ENCODE measurements around the gene SLC8A3.

The SLC8A3 gene

GRCh38 chr14:70029296-70030132, 159.2 kb downstream of the SLC8A3 start:
- no peak overlapping the region for H3K4me3 ChIP-seq (ENCODE audit: low read depth, low read length)

DNA sequence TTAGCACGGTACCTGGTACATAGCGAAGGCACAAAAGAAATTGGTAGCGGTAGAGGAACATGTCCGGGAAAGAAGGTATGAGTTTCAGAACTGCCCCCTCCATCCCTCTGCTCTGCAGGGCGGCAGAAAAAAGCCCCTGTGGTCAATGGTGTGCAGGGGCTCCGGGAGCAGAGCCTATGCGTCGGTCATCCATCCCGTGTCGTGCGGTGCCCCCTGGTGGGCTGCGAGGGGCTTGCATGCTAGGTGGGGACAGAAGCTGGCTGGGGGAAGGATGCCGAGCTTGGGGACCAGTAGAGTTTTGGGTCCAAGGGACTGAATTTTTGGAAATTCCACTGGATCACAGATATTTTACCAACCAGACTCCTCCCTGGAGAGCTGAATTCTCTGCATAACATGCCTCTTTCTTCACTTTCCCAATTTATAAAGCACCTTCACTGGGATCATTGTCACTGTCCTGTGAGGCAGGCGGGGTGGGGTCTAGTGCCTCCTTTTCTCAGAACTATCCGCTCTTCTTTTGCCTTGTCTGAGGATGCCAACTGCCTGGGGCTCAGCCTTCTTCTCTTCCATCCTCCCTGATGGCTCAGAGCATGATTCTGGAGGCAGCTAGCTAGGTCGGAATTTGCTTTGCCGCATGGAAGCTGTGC, 160.8 kb downstream of the SLC8A3 start:
- no peak overlapping the region for H3K4me3 ChIP-seq (ENCODE audit: low read depth, low read length)

DNA sequence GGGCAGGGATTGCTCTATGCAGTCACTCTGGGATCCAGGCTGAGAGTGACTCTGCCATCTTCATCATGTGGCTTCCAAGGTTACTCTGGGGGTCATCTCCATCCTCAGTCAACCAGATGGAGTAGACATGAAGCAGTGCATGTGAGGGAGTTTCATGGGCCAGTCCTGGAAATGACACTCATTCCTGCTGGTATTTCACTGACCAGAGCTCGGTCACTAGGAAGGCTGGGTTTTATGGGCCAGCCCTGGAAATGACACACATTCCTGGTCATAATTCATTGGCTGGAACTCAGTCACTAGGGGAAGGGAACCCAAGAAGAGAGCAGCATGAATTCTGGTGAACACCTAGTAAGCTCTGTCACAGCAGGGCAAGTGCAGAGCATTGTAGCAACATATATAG, 164.9 kb downstream of the SLC8A3 start:
- no peak overlapping the region for H3K4me3 ChIP-seq (ENCODE audit: low read depth, low read length)

GRCh38 chr14:70022771-70023445, 165.8 kb downstream of the SLC8A3 start:
- H3K4me3 ChIP-seq (ENCODE audit: low read depth, low read length), result no peak overlapping the region

DNA sequence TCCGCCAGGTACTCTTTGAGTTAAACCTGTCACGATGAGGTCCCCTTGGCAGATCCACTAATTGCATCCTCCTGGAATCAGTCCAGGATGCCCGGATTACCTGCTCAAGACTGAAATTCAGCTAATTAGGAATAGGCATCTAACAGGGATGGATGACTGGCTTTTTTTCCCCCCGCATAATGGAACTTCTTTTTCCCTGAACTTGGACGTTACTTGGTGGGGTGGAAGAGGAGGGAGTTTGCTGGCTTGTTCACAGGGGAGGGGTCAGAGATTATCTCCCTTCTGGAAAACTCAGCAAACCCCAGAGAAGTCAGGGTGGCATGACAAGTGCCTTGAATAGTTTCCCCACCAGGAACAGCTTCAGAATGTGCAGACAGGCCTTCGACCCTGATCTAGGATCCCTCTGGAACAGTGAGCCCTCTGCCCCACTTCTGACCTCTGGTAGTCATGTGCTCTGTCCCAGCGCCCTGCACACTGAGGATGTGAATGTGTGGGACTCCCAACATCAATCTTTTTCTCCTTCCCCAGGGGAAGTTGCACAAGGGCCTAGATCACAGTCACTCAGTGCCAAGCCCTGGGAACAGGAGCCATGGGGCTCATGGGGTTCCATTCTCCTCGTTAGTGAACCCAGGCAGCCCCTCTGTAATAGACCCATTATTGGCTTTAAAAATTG, 167.1 kb downstream of the SLC8A3 start:
- no peak overlapping the region for H3K4me3 ChIP-seq (ENCODE audit: low read depth, low read length)

DNA sequence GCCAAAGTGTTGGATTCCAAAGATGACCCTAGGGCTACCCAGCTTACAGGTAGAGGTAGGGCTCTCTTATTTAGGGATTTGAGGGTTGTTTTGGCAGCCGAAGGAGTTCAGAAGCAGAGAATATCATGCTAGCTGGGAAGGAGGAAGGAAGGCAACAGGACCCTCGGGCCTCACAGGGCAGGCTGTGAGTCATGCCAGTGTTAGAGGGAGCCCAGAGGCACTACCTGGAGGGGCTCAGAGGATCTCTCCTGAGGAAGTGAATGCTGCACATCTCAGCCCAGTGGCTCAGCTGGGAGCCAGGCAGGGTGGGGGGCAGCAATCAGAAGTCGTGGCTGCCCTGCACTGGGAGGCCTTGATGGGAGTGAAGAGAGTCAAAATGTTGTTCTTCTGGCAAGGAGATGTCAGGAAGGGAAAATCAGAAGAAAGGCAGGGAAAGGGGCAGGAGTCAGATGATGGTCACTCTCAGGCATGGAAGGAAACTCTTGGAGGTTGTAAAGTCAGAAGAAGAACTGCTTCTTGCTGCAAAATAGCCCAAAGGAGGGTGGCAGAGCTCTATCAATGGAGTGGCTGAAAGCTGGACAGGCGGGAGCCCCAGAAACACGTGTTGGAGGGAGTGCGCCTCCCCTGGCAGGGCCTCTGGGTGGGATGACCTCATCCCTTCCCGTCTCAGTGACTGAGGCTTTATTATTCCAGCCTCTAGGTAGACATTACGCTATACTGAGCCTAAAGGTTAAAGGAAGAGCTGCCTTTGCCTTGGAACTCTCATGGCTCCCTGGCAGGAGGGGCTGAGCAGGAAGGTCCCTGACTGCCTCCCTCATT, 168.2 kb downstream of the SLC8A3 start:
- H3K4me3 ChIP-seq (ENCODE audit: low read depth, low read length), result no peak overlapping the region

DNA sequence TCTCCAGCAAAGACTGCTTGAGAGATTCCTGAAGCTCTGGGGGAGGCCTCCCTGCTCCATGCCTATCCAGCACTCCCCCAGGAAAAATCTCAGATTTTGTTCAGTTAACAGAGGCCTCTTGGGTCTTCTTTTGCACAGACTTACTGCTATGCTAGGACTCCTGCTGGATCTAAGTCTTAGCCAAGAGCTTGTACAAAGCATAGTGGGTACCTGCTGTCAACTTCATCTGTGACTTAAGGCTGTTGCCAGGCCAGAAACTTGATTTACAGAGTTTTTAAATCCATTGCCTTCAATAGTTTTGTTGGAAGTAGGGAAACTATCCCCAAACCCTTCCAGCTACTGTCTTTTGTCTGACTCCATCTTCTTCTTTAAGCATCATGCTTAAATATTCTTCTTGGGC, 169.1 kb downstream of the SLC8A3 start:
- no peak overlapping the region for H3K4me3 ChIP-seq (ENCODE audit: low read depth, low read length)

DNA sequence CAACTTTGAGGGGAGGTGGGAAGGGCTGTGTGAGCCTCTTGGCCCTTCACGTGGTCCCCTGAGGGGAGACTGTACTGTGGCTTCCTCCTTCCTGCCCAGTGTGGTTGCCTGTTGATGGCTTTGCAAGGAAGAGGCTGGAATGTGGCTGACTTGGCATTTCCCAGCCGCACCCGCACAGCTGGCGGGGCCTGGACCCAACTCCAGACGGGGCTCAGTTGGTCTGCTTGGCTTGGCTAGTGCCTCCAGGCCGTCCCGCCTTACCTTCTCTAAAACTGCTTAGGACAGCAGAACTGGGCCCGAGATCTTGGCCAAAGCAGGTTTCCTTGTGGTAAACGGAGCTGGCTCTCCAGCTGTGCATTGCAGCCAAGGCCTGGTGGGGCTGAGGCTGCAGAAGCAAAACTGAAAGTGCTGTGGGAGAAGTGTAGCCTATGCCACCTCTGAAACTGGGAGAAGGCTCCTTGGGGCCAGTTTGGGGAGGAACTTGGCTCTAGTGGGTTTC, 170.0 kb downstream of the SLC8A3 start:
- H3K4me3 ChIP-seq (ENCODE audit: low read depth, low read length), result no peak overlapping the region

DNA sequence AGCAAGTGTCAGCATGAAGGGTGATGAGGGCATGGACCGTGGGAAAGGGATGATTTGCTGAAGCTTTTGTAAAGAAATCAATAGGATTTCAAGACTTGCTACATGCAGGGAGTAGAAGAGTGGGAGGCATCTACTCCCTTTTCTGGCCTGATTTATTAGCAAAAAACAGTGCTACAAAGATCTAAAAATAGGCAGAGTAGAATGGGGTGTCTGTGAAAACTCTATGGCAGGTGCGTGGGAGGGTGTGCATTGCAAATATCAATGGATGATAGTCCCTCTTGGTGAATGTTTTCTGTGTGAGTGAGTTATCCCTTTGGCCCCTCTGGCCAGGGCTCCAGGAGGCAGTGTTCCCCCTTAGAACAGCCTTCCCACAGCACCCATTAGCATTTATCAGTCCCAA, 170.5 kb downstream of the SLC8A3 start:
- H3K4me3 ChIP-seq (ENCODE audit: low read depth, low read length), result no peak overlapping the region

DNA sequence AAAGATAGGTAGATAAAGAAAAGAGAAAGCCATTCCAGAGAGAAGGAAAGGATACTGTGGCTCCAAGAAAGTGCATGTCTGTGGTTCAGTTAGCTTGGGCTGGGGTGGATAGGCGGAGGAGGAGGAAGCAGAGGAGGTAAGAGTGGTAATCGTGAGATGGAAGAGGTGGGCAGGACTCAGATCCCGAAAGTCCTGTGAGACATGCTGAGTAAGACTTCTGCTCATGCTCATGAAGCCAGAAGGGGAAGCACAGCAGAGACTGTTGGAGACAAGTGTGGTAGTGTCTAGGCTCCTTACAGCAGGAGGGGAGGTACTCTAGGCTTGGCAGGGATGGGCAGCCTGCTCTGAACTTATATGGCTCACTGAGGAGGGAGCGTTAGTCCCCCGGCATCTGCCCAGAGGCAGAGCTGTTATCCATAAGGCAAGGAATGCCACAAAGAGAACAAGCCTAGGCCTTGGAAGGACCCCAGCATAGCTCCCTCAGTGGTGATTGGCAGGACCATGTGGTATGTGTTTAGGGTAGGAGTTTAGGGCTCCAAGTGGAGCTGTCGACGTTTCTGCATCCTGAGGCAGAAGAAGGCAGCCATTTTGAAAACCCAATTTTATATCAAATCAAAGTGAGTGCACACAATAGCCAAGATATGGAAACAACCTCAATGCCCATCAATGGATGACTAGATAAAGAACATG, 174.2 kb downstream of the SLC8A3 start:
- no peak overlapping the region for H3K4me3 ChIP-seq (ENCODE audit: low read depth, low read length)

DNA sequence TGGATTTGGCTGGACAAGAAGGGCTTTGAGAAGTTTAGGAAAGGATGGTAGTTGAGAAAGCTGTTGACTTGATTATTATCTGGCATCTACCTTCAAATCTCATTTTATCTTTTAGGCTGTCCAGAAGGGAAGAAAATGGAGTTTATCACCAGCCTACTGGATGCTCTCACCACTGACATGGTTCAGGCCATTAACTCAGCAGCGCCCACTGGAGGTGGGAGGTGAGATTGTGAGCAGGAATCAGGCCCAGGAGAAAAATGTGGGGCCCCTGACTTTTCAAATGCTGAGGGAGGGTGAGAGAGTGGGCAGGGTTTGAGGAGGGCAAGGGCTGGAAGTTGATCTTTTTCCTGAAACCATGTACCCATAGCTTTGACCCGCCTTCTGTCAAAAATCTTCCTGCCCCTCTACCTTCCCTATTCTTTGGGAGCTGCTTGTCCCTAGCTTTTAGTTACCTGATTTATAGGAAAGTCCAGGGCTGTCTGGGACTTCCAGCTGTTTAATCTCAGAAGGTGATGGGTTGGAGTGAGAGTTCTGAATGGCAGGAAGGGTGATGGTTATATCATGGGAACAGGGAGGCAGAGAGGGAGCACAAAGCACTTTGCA, 175.4 kb downstream of the SLC8A3 start:
- H3K4me3 ChIP-seq (ENCODE audit: low read depth, low read length), result no peak overlapping the region

GRCh38 chr14:70011708-70012107, 177.0 kb downstream of the SLC8A3 start:
- no peak overlapping the region for H3K4me3 ChIP-seq (ENCODE audit: low read depth, low read length)

GRCh38 chr14:70011098-70011497, 177.7 kb downstream of the SLC8A3 start:
- H3K4me3 ChIP-seq (ENCODE audit: low read depth, low read length), result no peak overlapping the region

- no peak overlapping the region for H3K4me3 ChIP-seq (ENCODE audit: low read depth, low read length)
Measured at GRCh38 chr14:70009961-70010360, 178.8 kb downstream of the SLC8A3 start.

GRCh38 chr14:70008284-70009262, 180.2 kb downstream of the SLC8A3 start:
- no peak overlapping the region for H3K4me3 ChIP-seq (ENCODE audit: low read depth, low read length)

- H3K4me3 ChIP-seq (ENCODE audit: low read depth, low read length), result no peak overlapping the region
Measured at GRCh38 chr14:70006699-70007098, 182.1 kb downstream of the SLC8A3 start.

- no peak overlapping the region for H3K4me3 ChIP-seq (ENCODE audit: low read depth, low read length)
Measured at GRCh38 chr14:70005281-70005805, 183.4 kb downstream of the SLC8A3 start.

DNA sequence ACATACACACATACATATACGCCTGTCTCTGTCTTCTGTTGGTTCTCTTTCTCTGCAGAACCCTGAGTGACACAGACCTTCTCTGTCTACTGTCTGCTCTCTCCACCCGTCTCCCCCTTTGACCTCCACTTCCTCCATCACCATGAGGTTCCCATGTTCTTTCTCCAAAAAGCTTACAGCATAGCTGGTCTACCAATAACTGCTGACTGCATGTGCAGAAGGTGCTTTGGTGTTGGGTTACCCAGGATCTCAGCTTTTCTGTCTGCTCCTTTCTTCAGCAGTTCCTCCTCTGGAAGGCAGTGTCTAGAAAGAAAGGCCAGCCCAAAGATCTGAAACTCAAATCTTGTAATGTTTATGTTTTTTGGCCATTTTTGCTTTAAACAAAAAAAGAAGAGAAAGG, 184.0 kb downstream of the SLC8A3 start:
- H3K4me3 ChIP-seq (ENCODE audit: low read depth, low read length), result no peak overlapping the region
